ENCODE results near the gene STMP1.
"Not testable (repeated sequence)": the region's sequence is repeated elsewhere in the genome, so short reads cannot be mapped to it uniquely, and the experiment has no call there.

Gene STMP1

DNA sequence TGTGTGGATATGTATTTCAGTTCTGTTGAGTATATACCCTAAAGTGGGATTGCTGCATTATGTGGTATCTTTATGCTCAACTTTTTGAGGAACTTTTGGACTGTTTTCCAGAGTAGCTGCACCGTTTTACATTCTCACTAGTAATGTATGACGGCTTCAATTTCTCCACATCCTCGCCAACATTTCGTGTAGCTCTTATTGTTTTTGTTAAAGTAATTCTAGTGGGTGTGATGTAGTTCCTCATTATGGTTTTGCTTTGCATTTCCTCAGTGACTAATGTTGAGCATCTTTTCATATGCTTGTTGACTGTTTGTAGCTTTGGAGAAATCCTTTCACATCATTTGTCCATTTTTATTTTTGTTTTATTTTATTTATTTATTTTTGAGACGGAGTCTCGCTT is 4.5 kb downstream of the STMP1 start:
- Histone ChIP-seq H3K27me3 (replicated peaks; ENCODE audit: control insufficient read depth, insufficient read depth, low read length) (no peaks in the 10 kb centered on the region), H3K36me3 (ENCODE audit: control insufficient read depth, insufficient read depth, low read length, severe bottlenecking) (no peaks in the 10 kb centered on the region), H3K9ac (ENCODE audit: low read length) (no peak overlapping the region), H3K4me3 (ENCODE audit: low read length) (no peak overlapping the region), H3K9me3 (ENCODE audit: control insufficient read depth, low read length) (no peaks in the 10 kb centered on the region), H3K4me1 (ENCODE audit: control insufficient read depth, insufficient read depth, low read length) (peaks cover 59% of the 10 kb centered on the region)
- no peak for DNase-seq (ENCODE audit: low read depth)

- H3K36me3 ChIP-seq (ENCODE audit: control insufficient read depth, insufficient read depth, low read length, severe bottlenecking); H3K9me3 ChIP-seq (ENCODE audit: control insufficient read depth, low read length); H3K27me3 ChIP-seq (replicated peaks; ENCODE audit: control insufficient read depth, insufficient read depth, low read length); DNase-seq (ENCODE audit: low read depth); H3K9ac ChIP-seq (ENCODE audit: low read length); H3K4me3 ChIP-seq (ENCODE audit: low read length): not testable (repeated sequence)
- H3K4me1 ChIP-seq (ENCODE audit: control insufficient read depth, insufficient read depth, low read length): peaks cover 60% of the 10 kb centered on the region
Observed at GRCh38 chr7:135667626-135668025, 5.3 kb downstream of the STMP1 start.

- H3K9me3 ChIP-seq (ENCODE audit: control insufficient read depth, low read length); DNase-seq (ENCODE audit: low read depth): not testable (repeated sequence)
Observed at GRCh38 chr7:135668852-135669395, 6.6 kb downstream of the STMP1 start.

DNA sequence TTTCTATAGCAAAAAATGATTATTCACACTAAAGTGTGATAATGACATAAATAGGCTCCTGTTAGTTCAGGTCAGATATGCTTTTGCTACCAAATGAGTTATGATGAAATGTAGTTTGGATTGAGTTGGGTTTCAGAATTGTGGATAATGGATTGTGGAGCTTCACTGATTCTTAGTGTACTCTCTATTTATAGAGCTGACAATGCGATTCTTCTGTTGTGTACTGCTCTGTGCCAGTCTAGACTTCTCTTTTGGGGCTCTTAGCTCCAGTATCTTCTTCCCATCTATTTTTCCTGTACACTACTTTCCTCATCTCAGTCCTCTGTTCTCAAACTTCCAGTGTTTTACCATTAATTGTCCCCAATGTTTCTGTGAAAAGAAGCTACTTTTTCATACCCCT is 7.5 kb downstream of the STMP1 start:
- H3K4me1 ChIP-seq (ENCODE audit: control insufficient read depth, insufficient read depth, low read length): peaks cover 54% of the 10 kb centered on the region
- DNase-seq (ENCODE audit: low read depth): no peak
- H3K4me3 ChIP-seq (ENCODE audit: low read length): peak overlapping the region; percentile 45
- H3K27me3 ChIP-seq (replicated peaks; ENCODE audit: control insufficient read depth, insufficient read depth, low read length): no peaks in the 10 kb centered on the region
- H3K36me3 ChIP-seq (ENCODE audit: control insufficient read depth, insufficient read depth, low read length, severe bottlenecking): peaks cover 7% of the 10 kb centered on the region
- peak overlapping the region; percentile 14 for H3K9ac ChIP-seq (ENCODE audit: low read length)
- H3K9me3 ChIP-seq (ENCODE audit: control insufficient read depth, low read length): no peaks in the 10 kb centered on the region

More at GRCh38 chr7:135668852-135669395, 6.6 kb downstream of the STMP1 start:
- H3K36me3 ChIP-seq (ENCODE audit: control insufficient read depth, insufficient read depth, low read length, severe bottlenecking); H3K9ac ChIP-seq (ENCODE audit: low read length); H3K4me3 ChIP-seq (ENCODE audit: low read length); H3K27me3 ChIP-seq (replicated peaks; ENCODE audit: control insufficient read depth, insufficient read depth, low read length): not testable (repeated sequence)
- peaks cover 62% of the 10 kb centered on the region for H3K4me1 ChIP-seq (ENCODE audit: control insufficient read depth, insufficient read depth, low read length)

DNA sequence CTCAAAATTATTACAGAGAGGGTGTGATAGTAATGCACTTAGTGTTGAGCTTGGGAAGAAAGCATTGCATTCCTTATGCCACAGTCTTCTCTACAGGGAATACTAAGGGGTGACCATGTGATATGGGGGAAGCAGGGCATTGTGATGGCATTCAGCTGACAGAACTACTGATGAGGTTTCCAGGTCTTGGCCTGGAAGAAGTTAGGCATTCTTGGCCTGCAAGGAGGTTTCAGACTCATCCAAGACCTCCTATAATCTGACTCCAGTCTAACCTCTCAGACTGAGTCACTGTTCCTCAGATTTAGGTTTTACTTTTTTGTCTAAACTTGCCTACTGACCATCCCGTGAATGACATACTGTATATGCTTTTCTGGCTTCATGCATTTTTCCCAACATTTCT is 7.9 kb downstream of the STMP1 start:
- H3K36me3 ChIP-seq (ENCODE audit: control insufficient read depth, insufficient read depth, low read length, severe bottlenecking): peaks cover 10% of the 10 kb centered on the region
- H3K4me1 ChIP-seq (ENCODE audit: control insufficient read depth, insufficient read depth, low read length): peaks cover 50% of the 10 kb centered on the region
- no peaks in the 10 kb centered on the region for H3K27me3 ChIP-seq (replicated peaks; ENCODE audit: control insufficient read depth, insufficient read depth, low read length)
- H3K9ac ChIP-seq (ENCODE audit: low read length): peak overlapping the region; percentile 14
- peak overlapping the region; percentile 45 for H3K4me3 ChIP-seq (ENCODE audit: low read length)
- DNase-seq (ENCODE audit: low read depth): peak; percentile 56
- H3K9me3 ChIP-seq (ENCODE audit: control insufficient read depth, low read length): no peaks in the 10 kb centered on the region

DNA sequence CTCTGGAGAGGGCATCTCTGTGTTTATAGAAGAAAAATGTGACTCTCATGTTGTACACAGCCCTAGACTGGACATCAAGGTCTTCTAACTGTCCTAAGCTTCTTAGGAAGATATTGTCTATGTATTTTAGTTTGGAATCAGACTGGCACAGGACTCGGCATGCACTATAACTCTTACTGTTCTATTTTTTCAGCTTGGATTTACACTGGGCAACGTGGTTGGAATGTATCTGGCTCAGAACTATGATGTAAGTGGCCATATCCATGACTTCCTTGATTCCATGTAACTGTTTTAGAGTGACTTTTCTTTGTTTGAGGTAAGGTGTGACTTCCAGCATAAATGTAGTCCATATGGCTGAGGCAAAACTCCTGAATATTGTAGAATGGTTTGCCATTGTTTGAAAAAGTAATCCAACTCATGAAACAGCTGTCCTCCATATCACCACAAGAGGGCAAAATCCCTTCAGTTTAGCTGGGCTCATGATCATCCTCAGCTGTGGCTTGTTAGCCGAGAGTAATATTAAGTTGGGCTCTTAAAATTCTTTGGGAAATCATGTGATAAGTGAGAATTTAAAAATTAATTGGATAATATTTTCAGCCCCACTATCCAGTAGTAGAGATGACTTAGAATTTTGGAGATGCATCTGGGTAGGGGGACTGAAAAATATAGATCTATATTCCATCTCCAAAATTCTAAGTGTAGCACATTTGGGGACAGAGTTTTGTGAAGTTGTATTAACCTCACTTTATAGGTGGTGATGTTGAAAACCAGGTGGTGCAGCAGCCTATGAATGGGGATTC is 10.4 kb downstream of the STMP1 start:
- Histone ChIP-seq H3K4me3 (ENCODE audit: low read length) (no peak overlapping the region), H3K27me3 (replicated peaks; ENCODE audit: control insufficient read depth, insufficient read depth, low read length) (no peaks in the 10 kb centered on the region), H3K9ac (ENCODE audit: low read length) (peak overlapping the region; percentile 31), H3K36me3 (ENCODE audit: control insufficient read depth, insufficient read depth, low read length, severe bottlenecking) (peaks cover 25% of the 10 kb centered on the region), H3K4me1 (ENCODE audit: control insufficient read depth, insufficient read depth, low read length) (peaks cover 39% of the 10 kb centered on the region), H3K9me3 (ENCODE audit: control insufficient read depth, low read length) (no peaks in the 10 kb centered on the region)
- DNase-seq (ENCODE audit: low read depth): peak; percentile 89

GRCh38 chr7:135673360-135673706 is 11.0 kb downstream of the STMP1 start:
- peaks cover 39% of the 10 kb centered on the region for H3K4me1 ChIP-seq (ENCODE audit: control insufficient read depth, insufficient read depth, low read length)
- H3K9me3 ChIP-seq (ENCODE audit: control insufficient read depth, low read length): no peaks in the 10 kb centered on the region
- no peak overlapping the region for H3K4me3 ChIP-seq (ENCODE audit: low read length)
- H3K36me3 ChIP-seq (ENCODE audit: control insufficient read depth, insufficient read depth, low read length, severe bottlenecking): peaks cover 25% of the 10 kb centered on the region
- H3K27me3 ChIP-seq (replicated peaks; ENCODE audit: control insufficient read depth, insufficient read depth, low read length): no peaks in the 10 kb centered on the region
- peak overlapping the region; percentile 31 for H3K9ac ChIP-seq (ENCODE audit: low read length)
- DNase-seq (ENCODE audit: low read depth): peak; percentile 72

GRCh38 chr7:135678612-135679575 is 16.6 kb downstream of the STMP1 start:
- no peaks in the 10 kb centered on the region for H3K27me3 ChIP-seq (replicated peaks; ENCODE audit: control insufficient read depth, insufficient read depth, low read length)
- H3K4me1 ChIP-seq (ENCODE audit: control insufficient read depth, insufficient read depth, low read length): peaks cover 13% of the 10 kb centered on the region
- H3K36me3 ChIP-seq (ENCODE audit: control insufficient read depth, insufficient read depth, low read length, severe bottlenecking): peaks cover 32% of the 10 kb centered on the region
- H3K9me3 ChIP-seq (ENCODE audit: control insufficient read depth, low read length): no peaks in the 10 kb centered on the region
- peak; percentile 37 for DNase-seq (ENCODE audit: low read depth)
- H3K9ac ChIP-seq (ENCODE audit: low read length): no peak overlapping the region
- no peak overlapping the region for H3K4me3 ChIP-seq (ENCODE audit: low read length)

- DNase-seq (ENCODE audit: low read depth): no peak
- H3K9ac ChIP-seq (ENCODE audit: low read length): no peak overlapping the region
- H3K9me3 ChIP-seq (ENCODE audit: control insufficient read depth, low read length): no peaks in the 10 kb centered on the region
- peaks cover 8% of the 10 kb centered on the region for H3K36me3 ChIP-seq (ENCODE audit: control insufficient read depth, insufficient read depth, low read length, severe bottlenecking)
- no peak overlapping the region for H3K4me3 ChIP-seq (ENCODE audit: low read length)
- H3K4me1 ChIP-seq (ENCODE audit: control insufficient read depth, insufficient read depth, low read length): peaks cover 18% of the 10 kb centered on the region
- H3K27me3 ChIP-seq (replicated peaks; ENCODE audit: control insufficient read depth, insufficient read depth, low read length): no peaks in the 10 kb centered on the region
Observed at GRCh38 chr7:135681762-135682161, 19.4 kb downstream of the STMP1 start.

DNA sequence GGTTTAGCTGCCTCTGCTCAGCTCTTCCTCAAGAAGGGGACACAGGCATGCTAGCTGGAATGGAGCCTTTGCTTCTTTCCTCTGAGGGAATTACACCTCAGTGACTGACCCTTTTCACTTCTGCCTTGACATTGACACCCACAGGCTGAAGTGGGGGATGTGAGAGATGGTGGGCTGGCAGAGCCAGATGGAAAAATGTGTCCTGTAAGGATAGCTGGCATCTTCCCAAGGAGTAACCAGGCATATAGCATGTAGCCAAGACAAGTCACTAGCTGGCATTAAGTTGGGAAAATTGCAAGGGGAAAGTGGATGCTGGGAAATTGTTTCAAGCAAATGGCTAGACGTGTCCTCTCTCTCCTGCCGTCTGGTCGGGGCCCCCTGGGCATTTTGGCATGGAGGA is 19.9 kb downstream of the STMP1 start:
- Histone ChIP-seq H3K4me3 (ENCODE audit: low read length) (no peak overlapping the region), H3K9ac (ENCODE audit: low read length) (no peak overlapping the region), H3K9me3 (ENCODE audit: control insufficient read depth, low read length) (no peaks in the 10 kb centered on the region), H3K4me1 (ENCODE audit: control insufficient read depth, insufficient read depth, low read length) (peaks cover 18% of the 10 kb centered on the region), H3K36me3 (ENCODE audit: control insufficient read depth, insufficient read depth, low read length, severe bottlenecking) (peaks cover 9% of the 10 kb centered on the region), H3K27me3 (replicated peaks; ENCODE audit: control insufficient read depth, insufficient read depth, low read length) (no peaks in the 10 kb centered on the region)
- DNase-seq (ENCODE audit: low read depth): no peak

DNA sequence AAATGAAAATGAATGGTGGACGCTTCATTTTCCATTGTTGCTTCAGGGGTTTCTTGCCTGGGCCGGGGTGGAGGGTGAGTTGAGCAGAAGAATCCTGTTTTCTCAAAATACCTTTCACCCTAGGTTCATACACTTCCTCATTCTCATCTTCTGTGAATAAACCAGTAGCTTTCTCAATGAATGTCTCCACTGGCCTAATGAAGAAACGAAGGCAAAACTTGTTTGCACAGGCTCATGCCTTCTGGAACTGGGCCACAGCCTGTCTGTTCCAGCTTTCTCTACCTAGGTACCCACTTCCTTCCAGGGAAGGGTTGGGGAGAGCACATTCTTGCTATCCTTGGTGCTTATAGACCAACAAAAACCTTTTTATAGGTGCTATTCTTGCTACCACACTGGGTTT is 21.3 kb downstream of the STMP1 start:
- Histone ChIP-seq H3K36me3 (ENCODE audit: control insufficient read depth, insufficient read depth, low read length, severe bottlenecking) (peaks cover 13% of the 10 kb centered on the region), H3K9ac (ENCODE audit: low read length) (no peak overlapping the region), H3K9me3 (ENCODE audit: control insufficient read depth, low read length) (no peaks in the 10 kb centered on the region), H3K27me3 (replicated peaks; ENCODE audit: control insufficient read depth, insufficient read depth, low read length) (no peaks in the 10 kb centered on the region), H3K4me1 (ENCODE audit: control insufficient read depth, insufficient read depth, low read length) (peaks cover 15% of the 10 kb centered on the region), H3K4me3 (ENCODE audit: low read length) (no peak overlapping the region)
- DNase-seq (ENCODE audit: low read depth): no peak
